Ascending aorta (tissue), 2 donors: ENCODE results near the gene GPR156. TPM values are rescaled to one million over a fixed set of nuclear protein-coding genes. Genes with fewer than 3 reads are reported as not detected.

Experiments used
- DNase-seq, 2 donors: peaks; one replicate each; pipeline ENCODE4 v3.0.0-alpha.2; 2019; ENCODE audit warnings: low spot score in 2 of 2
- H3K27ac ChIP-seq, 2 donors: fragments of 200-600 bp; sonication (generic); one replicate each; pipeline ENCODE4 v1.5.1; 2016 to 2017; ENCODE audit warnings: mild to moderate bottlenecking in 1 of 2
- H3K27me3 ChIP-seq: fragments of 200-600 bp; sonication (generic); one replicate; pipeline ENCODE4 v1.5.1; 2017
- H3K36me3 ChIP-seq, 2 donors: fragments of 200-600 bp; sonication (generic); one replicate each; pipeline ENCODE4 v1.5.1; 2016
- H3K4me1 ChIP-seq, 2 donors: fragments of 200-600 bp; sonication (generic); one replicate each; pipeline ENCODE4 v1.5.1; 2016 to 2017; ENCODE audit warnings: mild to moderate bottlenecking in 1 of 2
- H3K4me3 ChIP-seq, 2 donors: fragments of 200-600 bp; sonication (generic); one replicate each; pipeline ENCODE4 v1.5.1; 2016 to 2017; ENCODE audit warnings: mild to moderate bottlenecking in 1 of 2
- H3K9me3 ChIP-seq, 2 donors: fragments of 200-600 bp; sonication (generic); one replicate each; pipeline ENCODE4 v1.5.1; 2016
- intact Hi-C: fragments of 100-400 bp; cut with DNase I; formaldehyde crosslinking; loops from one replicate; pipeline ENCODE4 v1.15.1; 2023
- total RNA-seq: library from RNA; depleted of rRNA; stranded (reverse); fragments of >200 nt; gene quantifications from one replicate; pipeline ENCODE4 v1.1.0, GENCODE V29; 2016
- TF ChIP-seq, protein P1 (sequence below), 3 experiments: fragments of 200-600 bp in 2 of 3; fragments of 450-650 bp in 1 of 3; sonication (generic) in 2 of 3; IDR thresholded peaks; one replicate each; pipeline ENCODE4 v1.5.1; 2016 to 2019; ENCODE audit warnings: antibody characterized with exemption in 3 of 3, mild to moderate bottlenecking in 1 of 3, moderate library complexity in 1 of 3

The GPR156 gene
- total RNA-seq, 1 donor from 2014 or later, result not detected

DNA sequence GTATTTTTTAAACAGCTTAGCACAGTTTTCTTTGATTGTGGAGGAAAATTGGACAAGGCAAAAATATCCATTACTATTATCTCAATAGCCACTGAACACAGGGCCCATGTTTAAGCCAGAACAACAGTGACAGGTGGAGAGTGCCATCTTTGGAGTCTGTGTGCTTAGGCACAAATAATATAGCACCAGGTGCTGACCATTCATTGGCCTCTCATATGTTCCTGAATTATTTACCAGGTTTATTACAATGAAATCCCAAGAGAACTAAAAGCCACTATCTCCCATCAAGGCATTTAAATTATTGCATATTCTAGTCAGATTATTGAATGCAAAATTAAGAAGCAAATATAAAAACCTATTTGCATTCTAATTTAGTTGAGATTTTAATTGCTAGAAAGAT is 39.6 kb downstream of the GPR156 start:
- Histone ChIP-seq H3K9me3 (no peaks in the 10 kb centered on the region), H3K4me3 (no peak overlapping the region), H3K27ac (no peak overlapping the region), H3K27me3 (no peaks in the 10 kb centered on the region), H3K4me1 (no peaks in the 10 kb centered on the region), H3K36me3 (no peaks in the 10 kb centered on the region)
- intact Hi-C loops, result loop anchor here (1.0 to 2.0 kb wide), 2 partner anchors 171 to 314 kb away; no protein-coding TSS in a partner anchor
- no peak for DNase-seq
- TF ChIP-seq, protein P1, sequence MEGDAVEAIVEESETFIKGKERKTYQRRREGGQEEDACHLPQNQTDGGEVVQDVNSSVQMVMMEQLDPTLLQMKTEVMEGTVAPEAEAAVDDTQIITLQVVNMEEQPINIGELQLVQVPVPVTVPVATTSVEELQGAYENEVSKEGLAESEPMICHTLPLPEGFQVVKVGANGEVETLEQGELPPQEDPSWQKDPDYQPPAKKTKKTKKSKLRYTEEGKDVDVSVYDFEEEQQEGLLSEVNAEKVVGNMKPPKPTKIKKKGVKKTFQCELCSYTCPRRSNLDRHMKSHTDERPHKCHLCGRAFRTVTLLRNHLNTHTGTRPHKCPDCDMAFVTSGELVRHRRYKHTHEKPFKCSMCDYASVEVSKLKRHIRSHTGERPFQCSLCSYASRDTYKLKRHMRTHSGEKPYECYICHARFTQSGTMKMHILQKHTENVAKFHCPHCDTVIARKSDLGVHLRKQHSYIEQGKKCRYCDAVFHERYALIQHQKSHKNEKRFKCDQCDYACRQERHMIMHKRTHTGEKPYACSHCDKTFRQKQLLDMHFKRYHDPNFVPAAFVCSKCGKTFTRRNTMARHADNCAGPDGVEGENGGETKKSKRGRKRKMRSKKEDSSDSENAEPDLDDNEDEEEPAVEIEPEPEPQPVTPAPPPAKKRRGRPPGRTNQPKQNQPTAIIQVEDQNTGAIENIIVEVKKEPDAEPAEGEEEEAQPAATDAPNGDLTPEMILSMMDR (IDR thresholded peaks at IDR 0.05), result no peak

- DNase-seq, result no peak
- Histone ChIP-seq H3K4me1 (no peaks in the 10 kb centered on the region), H3K4me3 (no peak overlapping the region), H3K9me3 (no peaks in the 10 kb centered on the region), H3K27ac (no peak overlapping the region), H3K36me3 (no peaks in the 10 kb centered on the region), H3K27me3 (no peaks in the 10 kb centered on the region)
- intact Hi-C loops, result loop anchor here (1.0 to 2.0 kb wide), 2 partner anchors 172 to 314 kb away; no protein-coding TSS in a partner anchor
- TF ChIP-seq, protein P1 (IDR thresholded peaks at IDR 0.05), result no peak
Measured at GRCh38 chr3:120244834-120245225, 40.2 kb downstream of the GPR156 start.

GRCh38 chr3:120239644-120240043 is 45.4 kb downstream of the GPR156 start:
- DNase-seq, result no peak
- TF ChIP-seq, protein P1 (IDR thresholded peaks at IDR 0.05), result no peak
- H3K4me3 ChIP-seq, result no peak overlapping the region
- no peaks in the 10 kb centered on the region for H3K36me3 ChIP-seq
- no peaks in the 10 kb centered on the region for H3K27me3 ChIP-seq
- intact Hi-C loops, result no loop called here
- H3K9me3 ChIP-seq, result no peaks in the 10 kb centered on the region
- H3K27ac ChIP-seq, result no peak overlapping the region
- H3K4me1 ChIP-seq, result no peaks in the 10 kb centered on the region

DNA sequence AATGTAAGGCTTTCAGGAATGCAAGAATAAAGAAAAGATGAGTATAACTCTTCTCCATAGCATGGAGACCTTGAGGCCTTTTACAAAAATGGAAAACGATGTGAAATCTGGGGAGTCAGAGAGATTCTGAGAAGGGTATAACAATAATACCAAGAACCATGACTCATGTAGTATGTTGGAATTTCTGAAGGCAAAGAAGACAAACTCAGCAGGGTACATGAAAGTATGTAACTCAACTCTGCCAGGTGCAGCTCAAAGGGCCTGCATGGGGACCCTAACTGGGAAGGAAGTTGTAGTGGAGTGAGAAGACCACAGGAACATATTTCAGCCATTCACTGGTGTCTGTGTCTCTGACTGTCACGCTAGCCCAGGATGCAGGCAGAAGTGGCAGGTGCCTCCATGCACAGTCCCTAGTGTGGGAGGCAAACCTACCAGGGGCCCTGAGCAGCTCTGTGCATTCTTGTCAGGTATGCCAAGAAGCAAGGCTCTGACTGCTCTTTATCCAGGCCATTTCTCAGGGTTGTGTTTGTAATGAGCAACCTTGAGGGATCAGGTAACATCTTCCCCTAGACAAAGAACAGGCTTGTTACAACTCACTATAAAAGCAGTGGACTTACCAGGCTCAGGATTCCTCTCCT is 57.2 kb downstream of the GPR156 start:
- no peaks in the 10 kb centered on the region for H3K27me3 ChIP-seq
- H3K27ac ChIP-seq, result no peak overlapping the region
- intact Hi-C loops, result no loop called here
- H3K9me3 ChIP-seq, result peaks cover 0 to 4% of the 10 kb centered on the region in 2 donors
- no peak for DNase-seq
- no peaks in the 10 kb centered on the region for H3K36me3 ChIP-seq
- no peak overlapping the region for H3K4me3 ChIP-seq
- TF ChIP-seq, protein P1 (IDR thresholded peaks at IDR 0.05), result no peak
- no peaks in the 10 kb centered on the region for H3K4me1 ChIP-seq

GRCh38 chr3:120224237-120224636 is 60.8 kb downstream of the GPR156 start:
- intact Hi-C loops, result no loop called here
- no peaks in the 10 kb centered on the region for H3K27me3 ChIP-seq

More at GRCh38 chr3:120224237-120224636, 60.8 kb downstream of the GPR156 start:
- TF ChIP-seq, protein P1 (IDR thresholded peaks at IDR 0.05), result no peak
- Histone ChIP-seq H3K9me3 (no peaks in the 10 kb centered on the region), H3K27ac (no peak overlapping the region), H3K4me3 (no peak overlapping the region), H3K4me1 (no peaks in the 10 kb centered on the region), H3K36me3 (no peaks in the 10 kb centered on the region)
- no peak for DNase-seq
